ENCODE measurements around the gene JADE2.

Gene JADE2

GRCh38 chr5:134560698-134561097, 35.2 kb downstream of the JADE2 start:
- 91% methylated on average over 13 of the region's 15 CpGs for WGBS
- Histone ChIP-seq H2AK5ac (ENCODE audit: low read length, severe bottlenecking) (no peak overlapping the region), H3K36me3 (ENCODE audit: control insufficient read depth in 1 of 2, insufficient read depth in 2 of 2, low read depth in 1 of 2, low read length in 2 of 2) (peaks cover 83 to 84% of the 10 kb centered on the region in 2 experiments), H3K9ac (ENCODE audit: low read length) (peak overlapping the region; percentile 47), H2BK5ac (ENCODE audit: low read depth, low read length, poor library complexity, severe bottlenecking) (no peak overlapping the region), H3K18ac (ENCODE audit: low read depth in 1 of 2, low read length in 2 of 2) (no peak overlapping the region), H3K27me3 (ENCODE audit: control insufficient read depth in 1 of 2, insufficient read depth in 1 of 2, low read length in 2 of 2) (no peaks in the 10 kb centered on the region), H3K27ac (ENCODE audit: low read length, poor library complexity, severe bottlenecking) (no peak overlapping the region), H3K4me2 (ENCODE audit: low read length, poor library complexity, severe bottlenecking) (no peak overlapping the region), H3K4ac (ENCODE audit: low read depth in 1 of 2, low read length in 2 of 2) (no peak overlapping the region), H3K4me1 (ENCODE audit: control insufficient read depth, insufficient read depth, low read depth, low read length) (peaks cover 20% of the 10 kb centered on the region), H2AFZ (ENCODE audit: low read depth, low read length) (no peak overlapping the region), H3K23ac (ENCODE audit: low read length in 2 of 2) (no peak overlapping the region), H2BK120ac (ENCODE audit: low read depth, low read length) (no peak overlapping the region), H3K4me3 (ENCODE audit: insufficient read depth in 1 of 2, low read depth in 1 of 2, low read length in 2 of 2) (no peak overlapping the region), H3K14ac (ENCODE audit: low read length in 2 of 2) (no peak overlapping the region), H2BK12ac (ENCODE audit: low read length in 2 of 2) (no peak overlapping the region), H4K91ac (ENCODE audit: low read length) (no peak overlapping the region), H3K9me3 (ENCODE audit: control insufficient read depth, low read length) (no peaks in the 10 kb centered on the region), H2BK15ac (ENCODE audit: low read depth, poor library complexity, severe bottlenecking) (no peak overlapping the region), H4K8ac (ENCODE audit: low read length) (no peak overlapping the region), H3K79me1 (replicated peaks; ENCODE audit: low read length, poor library complexity, severe bottlenecking) (peaks cover 57% of the 10 kb centered on the region)
- DNase-seq: no peak

GRCh38 chr5:134561871-134562296, 36.4 kb downstream of the JADE2 start:
- WGBS: 88% methylated on average over 9 of the region's 9 CpGs

GRCh38 chr5:134563221-134563620, 37.8 kb downstream of the JADE2 start:
- Histone ChIP-seq H2BK120ac (ENCODE audit: low read depth, low read length) (no peak overlapping the region), H4K8ac (ENCODE audit: low read length) (no peak overlapping the region), H3K14ac (ENCODE audit: low read length in 2 of 2) (no peak overlapping the region), H2BK5ac (ENCODE audit: low read depth, low read length, poor library complexity, severe bottlenecking) (no peak overlapping the region), H3K9me3 (ENCODE audit: control insufficient read depth, low read length) (no peaks in the 10 kb centered on the region), H4K91ac (ENCODE audit: low read length) (no peak overlapping the region), H2AFZ (ENCODE audit: low read depth, low read length) (no peak overlapping the region), H3K79me1 (replicated peaks; ENCODE audit: low read length, poor library complexity, severe bottlenecking) (peaks cover 61% of the 10 kb centered on the region), H3K27ac (ENCODE audit: low read length, poor library complexity, severe bottlenecking) (no peak overlapping the region), H2AK5ac (ENCODE audit: low read length, severe bottlenecking) (no peak overlapping the region), H3K27me3 (ENCODE audit: control insufficient read depth in 1 of 2, insufficient read depth in 1 of 2, low read length in 2 of 2) (no peaks in the 10 kb centered on the region), H2BK15ac (ENCODE audit: low read depth, poor library complexity, severe bottlenecking) (no peak overlapping the region), H2BK12ac (ENCODE audit: low read length in 2 of 2) (no peak overlapping the region), H3K4ac (ENCODE audit: low read depth in 1 of 2, low read length in 2 of 2) (no peak overlapping the region), H3K4me3 (ENCODE audit: insufficient read depth in 1 of 2, low read depth in 1 of 2, low read length in 2 of 2) (no peak overlapping the region), H3K18ac (ENCODE audit: low read depth in 1 of 2, low read length in 2 of 2) (no peak overlapping the region), H3K36me3 (ENCODE audit: control insufficient read depth in 1 of 2, insufficient read depth in 2 of 2, low read depth in 1 of 2, low read length in 2 of 2) (peaks cover 93 to 98% of the 10 kb centered on the region in 2 experiments), H3K4me1 (ENCODE audit: control insufficient read depth, insufficient read depth, low read depth, low read length) (peaks cover 11% of the 10 kb centered on the region), H3K4me2 (ENCODE audit: low read length, poor library complexity, severe bottlenecking) (no peak overlapping the region), H3K23ac (ENCODE audit: low read length in 2 of 2) (no peak overlapping the region), H3K9ac (ENCODE audit: low read length) (no peak overlapping the region)
- no peak for DNase-seq
- WGBS: 98% methylated on average over 7 of the region's 7 CpGs

More at GRCh38 chr5:134561871-134562296, 36.4 kb downstream of the JADE2 start:
- Histone ChIP-seq H2BK15ac (ENCODE audit: low read depth, poor library complexity, severe bottlenecking) (no peak overlapping the region), H4K8ac (ENCODE audit: low read length) (no peak overlapping the region), H2BK5ac (ENCODE audit: low read depth, low read length, poor library complexity, severe bottlenecking) (no peak overlapping the region), H3K14ac (ENCODE audit: low read length in 2 of 2) (peak overlapping the region in 1 of 2 experiments; percentile 18), H3K36me3 (ENCODE audit: control insufficient read depth in 1 of 2, insufficient read depth in 2 of 2, low read depth in 1 of 2, low read length in 2 of 2) (peaks cover 84 to 85% of the 10 kb centered on the region in 2 experiments), H3K18ac (ENCODE audit: low read depth in 1 of 2, low read length in 2 of 2) (no peak overlapping the region), H3K27ac (ENCODE audit: low read length, poor library complexity, severe bottlenecking) (no peak overlapping the region), H3K27me3 (ENCODE audit: control insufficient read depth in 1 of 2, insufficient read depth in 1 of 2, low read length in 2 of 2) (no peaks in the 10 kb centered on the region), H3K79me1 (replicated peaks; ENCODE audit: low read length, poor library complexity, severe bottlenecking) (peaks cover 59% of the 10 kb centered on the region), H2BK120ac (ENCODE audit: low read depth, low read length) (no peak overlapping the region), H2AK5ac (ENCODE audit: low read length, severe bottlenecking) (no peak overlapping the region), H2BK12ac (ENCODE audit: low read length in 2 of 2) (peak overlapping the region in 1 of 2 experiments; percentile 29), H3K23ac (ENCODE audit: low read length in 2 of 2) (peak overlapping the region in 1 of 2 experiments; percentile 14), H3K9ac (ENCODE audit: low read length) (peak overlapping the region; percentile 47), H3K4ac (ENCODE audit: low read depth in 1 of 2, low read length in 2 of 2) (no peak overlapping the region), H3K4me3 (ENCODE audit: insufficient read depth in 1 of 2, low read depth in 1 of 2, low read length in 2 of 2) (no peak overlapping the region), H3K4me1 (ENCODE audit: control insufficient read depth, insufficient read depth, low read depth, low read length) (peaks cover 9% of the 10 kb centered on the region), H4K91ac (ENCODE audit: low read length) (no peak overlapping the region), H3K9me3 (ENCODE audit: control insufficient read depth, low read length) (no peaks in the 10 kb centered on the region), H2AFZ (ENCODE audit: low read depth, low read length) (no peak overlapping the region), H3K4me2 (ENCODE audit: low read length, poor library complexity, severe bottlenecking) (no peak overlapping the region)
- DNase-seq: peak; percentile 34

- H2AFZ ChIP-seq (ENCODE audit: low read depth, low read length): no peak overlapping the region
- H2BK120ac ChIP-seq (ENCODE audit: low read depth, low read length): no peak overlapping the region
- H3K4ac ChIP-seq (ENCODE audit: low read depth in 1 of 2, low read length in 2 of 2): no peak overlapping the region
- peaks cover 17% of the 10 kb centered on the region for H3K4me1 ChIP-seq (ENCODE audit: control insufficient read depth, insufficient read depth, low read depth, low read length)
- H3K18ac ChIP-seq (ENCODE audit: low read depth in 1 of 2, low read length in 2 of 2): no peak overlapping the region
- no peak overlapping the region for H3K4me2 ChIP-seq (ENCODE audit: low read length, poor library complexity, severe bottlenecking)
- H4K91ac ChIP-seq (ENCODE audit: low read length): no peak overlapping the region
- no peak for DNase-seq
- H2BK15ac ChIP-seq (ENCODE audit: low read depth, poor library complexity, severe bottlenecking): no peak overlapping the region
- no peak overlapping the region for H2AK5ac ChIP-seq (ENCODE audit: low read length, severe bottlenecking)
- WGBS: 0% methylated on average over 1 of the region's 5 CpGs
- H3K9ac ChIP-seq (ENCODE audit: low read length): no peak overlapping the region
- peaks cover 60% of the 10 kb centered on the region for H3K79me1 ChIP-seq (replicated peaks; ENCODE audit: low read length, poor library complexity, severe bottlenecking)
- peaks cover 91 to 99% of the 10 kb centered on the region in 2 experiments for H3K36me3 ChIP-seq (ENCODE audit: control insufficient read depth in 1 of 2, insufficient read depth in 2 of 2, low read depth in 1 of 2, low read length in 2 of 2)
- H3K4me3 ChIP-seq (ENCODE audit: insufficient read depth in 1 of 2, low read depth in 1 of 2, low read length in 2 of 2): no peak overlapping the region
- H3K27ac ChIP-seq (ENCODE audit: low read length, poor library complexity, severe bottlenecking): no peak overlapping the region
- H2BK12ac ChIP-seq (ENCODE audit: low read length in 2 of 2): no peak overlapping the region
- no peak overlapping the region for H3K14ac ChIP-seq (ENCODE audit: low read length in 2 of 2)
- no peak overlapping the region for H4K8ac ChIP-seq (ENCODE audit: low read length)
- H3K27me3 ChIP-seq (ENCODE audit: control insufficient read depth in 1 of 2, insufficient read depth in 1 of 2, low read length in 2 of 2): no peaks in the 10 kb centered on the region
- H3K23ac ChIP-seq (ENCODE audit: low read length in 2 of 2): no peak overlapping the region
- no peak overlapping the region for H2BK5ac ChIP-seq (ENCODE audit: low read depth, low read length, poor library complexity, severe bottlenecking)
- no peaks in the 10 kb centered on the region for H3K9me3 ChIP-seq (ENCODE audit: control insufficient read depth, low read length)
Measured at GRCh38 chr5:134563962-134564361, 38.5 kb downstream of the JADE2 start.

Data from mesenchymal stem cell (in vitro differentiated cells and primary cell).